ENCODE results near the gene PRKD2.

Gene PRKD2

GRCh38 chr19:46660008-46660517, 56.9 kb downstream of the PRKD2 start:
- TF ChIP-seq, protein P1, sequence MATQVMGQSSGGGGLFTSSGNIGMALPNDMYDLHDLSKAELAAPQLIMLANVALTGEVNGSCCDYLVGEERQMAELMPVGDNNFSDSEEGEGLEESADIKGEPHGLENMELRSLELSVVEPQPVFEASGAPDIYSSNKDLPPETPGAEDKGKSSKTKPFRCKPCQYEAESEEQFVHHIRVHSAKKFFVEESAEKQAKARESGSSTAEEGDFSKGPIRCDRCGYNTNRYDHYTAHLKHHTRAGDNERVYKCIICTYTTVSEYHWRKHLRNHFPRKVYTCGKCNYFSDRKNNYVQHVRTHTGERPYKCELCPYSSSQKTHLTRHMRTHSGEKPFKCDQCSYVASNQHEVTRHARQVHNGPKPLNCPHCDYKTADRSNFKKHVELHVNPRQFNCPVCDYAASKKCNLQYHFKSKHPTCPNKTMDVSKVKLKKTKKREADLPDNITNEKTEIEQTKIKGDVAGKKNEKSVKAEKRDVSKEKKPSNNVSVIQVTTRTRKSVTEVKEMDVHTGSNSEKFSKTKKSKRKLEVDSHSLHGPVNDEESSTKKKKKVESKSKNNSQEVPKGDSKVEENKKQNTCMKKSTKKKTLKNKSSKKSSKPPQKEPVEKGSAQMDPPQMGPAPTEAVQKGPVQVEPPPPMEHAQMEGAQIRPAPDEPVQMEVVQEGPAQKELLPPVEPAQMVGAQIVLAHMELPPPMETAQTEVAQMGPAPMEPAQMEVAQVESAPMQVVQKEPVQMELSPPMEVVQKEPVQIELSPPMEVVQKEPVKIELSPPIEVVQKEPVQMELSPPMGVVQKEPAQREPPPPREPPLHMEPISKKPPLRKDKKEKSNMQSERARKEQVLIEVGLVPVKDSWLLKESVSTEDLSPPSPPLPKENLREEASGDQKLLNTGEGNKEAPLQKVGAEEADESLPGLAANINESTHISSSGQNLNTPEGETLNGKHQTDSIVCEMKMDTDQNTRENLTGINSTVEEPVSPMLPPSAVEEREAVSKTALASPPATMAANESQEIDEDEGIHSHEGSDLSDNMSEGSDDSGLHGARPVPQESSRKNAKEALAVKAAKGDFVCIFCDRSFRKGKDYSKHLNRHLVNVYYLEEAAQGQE (IDR thresholded peaks at IDR 0.05; ENCODE audit: insufficient read depth in 1 of 2, low read depth in 2 of 2, low read length in 2 of 2), result no peak
- TF ChIP-seq TAF1 (IDR thresholded peaks at IDR 0.05; ENCODE audit: borderline replicate concordance, insufficient read depth, low read length), result no peak

GRCh38 chr19:46659151-46660007, 57.5 kb downstream of the PRKD2 start:
- TF ChIP-seq, protein P1 (IDR thresholded peaks at IDR 0.05; ENCODE audit: insufficient read depth in 1 of 2, low read depth in 2 of 2, low read length in 2 of 2), result no peak
- no peak for TF ChIP-seq POLR2AphosphoS5 (IDR thresholded peaks at IDR 0.05; ENCODE audit: low read depth, low read length)
- no peak for TF ChIP-seq TAF1 (IDR thresholded peaks at IDR 0.05; ENCODE audit: borderline replicate concordance, insufficient read depth, low read length)
- TF ChIP-seq SIN3A (IDR thresholded peaks at IDR 0.05; ENCODE audit: borderline replicate concordance, insufficient read depth, low read length), result no peak
- peak; percentile 34 for TF ChIP-seq FOXP2 (optimal IDR thresholded peaks at IDR 0.05; ENCODE audit: borderline replicate concordance, extremely low read depth, extremely low read length, insufficient read depth)

GRCh38 chr19:46656541-46656940, 60.4 kb downstream of the PRKD2 start:
- no peak for TF ChIP-seq TAF1 (IDR thresholded peaks at IDR 0.05; ENCODE audit: borderline replicate concordance, insufficient read depth, low read length)
- TF ChIP-seq POLR2AphosphoS5 (IDR thresholded peaks at IDR 0.05; ENCODE audit: low read depth, low read length), result no peak
- TF ChIP-seq SIN3A (IDR thresholded peaks at IDR 0.05; ENCODE audit: borderline replicate concordance, insufficient read depth, low read length), result no peak
- no peak for TF ChIP-seq FOXP2 (optimal IDR thresholded peaks at IDR 0.05; ENCODE audit: borderline replicate concordance, extremely low read depth, extremely low read length, insufficient read depth)
- TF ChIP-seq, protein P1 (IDR thresholded peaks at IDR 0.05; ENCODE audit: insufficient read depth in 1 of 2, low read depth in 2 of 2, low read length in 2 of 2), result no peak

GRCh38 chr19:46654621-46655152, 62.2 kb downstream of the PRKD2 start:
- TF ChIP-seq SIN3A (IDR thresholded peaks at IDR 0.05; ENCODE audit: borderline replicate concordance, insufficient read depth, low read length), result no peak
- TF ChIP-seq, protein P1 (IDR thresholded peaks at IDR 0.05; ENCODE audit: insufficient read depth in 1 of 2, low read depth in 2 of 2, low read length in 2 of 2), result no peak
- no peak for TF ChIP-seq TAF1 (IDR thresholded peaks at IDR 0.05; ENCODE audit: borderline replicate concordance, insufficient read depth, low read length)
- no peak for TF ChIP-seq FOXP2 (optimal IDR thresholded peaks at IDR 0.05; ENCODE audit: borderline replicate concordance, extremely low read depth, extremely low read length, insufficient read depth)
- TF ChIP-seq POLR2AphosphoS5 (IDR thresholded peaks at IDR 0.05; ENCODE audit: low read depth, low read length), result no peak

All from PFSK-1 (cell line).